ENCODE measurements around the gene LHFPL2. TPM values are rescaled to one million over a fixed set of nuclear protein-coding genes. Genes with fewer than 3 reads are reported as not detected.

LHFPL2 gene
- total RNA-seq, 1 donor from 2014 or later, result 33.1 TPM

GRCh38 chr5:78555870-78556269 lies 92.7 kb downstream of the LHFPL2 start:
- DNase-seq (ENCODE audit: low read depth), result no peak
- Histone ChIP-seq H3K36me3 (ENCODE audit: control insufficient read depth, insufficient read depth, low read length) (no peaks in the 10 kb centered on the region), H3K27me3 (ENCODE audit: control insufficient read depth, insufficient read depth, low read length) (no peaks in the 10 kb centered on the region), H3K4me3 (ENCODE audit: low read depth, low read length) (no peak overlapping the region)
- TF ChIP-seq CTCF (IDR thresholded peaks at IDR 0.05; ENCODE audit: insufficient read depth, low read length, poor library complexity, severe bottlenecking), result peak; percentile 2

- no peak for DNase-seq (ENCODE audit: low read depth)
- TF ChIP-seq CTCF (IDR thresholded peaks at IDR 0.05; ENCODE audit: insufficient read depth, low read length, poor library complexity, severe bottlenecking), result no peak
- H3K36me3 ChIP-seq (ENCODE audit: control insufficient read depth, insufficient read depth, low read length), result no peaks in the 10 kb centered on the region
Measured at GRCh38 chr5:78554670-78555069, 93.9 kb downstream of the LHFPL2 start.

GRCh38 chr5:78553580-78554353 lies 94.8 kb downstream of the LHFPL2 start:
- no peaks in the 10 kb centered on the region for H3K27me3 ChIP-seq (ENCODE audit: control insufficient read depth, insufficient read depth, low read length)
- H3K4me3 ChIP-seq (ENCODE audit: low read depth, low read length), result no peak overlapping the region
- DNase-seq (ENCODE audit: low read depth), result no peak
- no peaks in the 10 kb centered on the region for H3K36me3 ChIP-seq (ENCODE audit: control insufficient read depth, insufficient read depth, low read length)
- TF ChIP-seq CTCF (IDR thresholded peaks at IDR 0.05; ENCODE audit: insufficient read depth, low read length, poor library complexity, severe bottlenecking), result no peak

More at GRCh38 chr5:78554670-78555069, 93.9 kb downstream of the LHFPL2 start:
- H3K4me3 ChIP-seq (ENCODE audit: low read depth, low read length), result no peak overlapping the region
- no peaks in the 10 kb centered on the region for H3K27me3 ChIP-seq (ENCODE audit: control insufficient read depth, insufficient read depth, low read length)

- no peak for DNase-seq (ENCODE audit: low read depth)
- H3K27me3 ChIP-seq (ENCODE audit: control insufficient read depth, insufficient read depth, low read length), result no peaks in the 10 kb centered on the region
- no peak for TF ChIP-seq CTCF (IDR thresholded peaks at IDR 0.05; ENCODE audit: insufficient read depth, low read length, poor library complexity, severe bottlenecking)
Measured at GRCh38 chr5:78552729-78553342, 95.7 kb downstream of the LHFPL2 start.

GRCh38 chr5:78550891-78551290 lies 97.7 kb downstream of the LHFPL2 start:
- Histone ChIP-seq H3K36me3 (ENCODE audit: control insufficient read depth, insufficient read depth, low read length) (no peaks in the 10 kb centered on the region), H3K27me3 (ENCODE audit: control insufficient read depth, insufficient read depth, low read length) (no peaks in the 10 kb centered on the region), H3K4me3 (ENCODE audit: low read depth, low read length) (no peak overlapping the region)
- no peak for DNase-seq (ENCODE audit: low read depth)
- TF ChIP-seq CTCF (IDR thresholded peaks at IDR 0.05; ENCODE audit: insufficient read depth, low read length, poor library complexity, severe bottlenecking), result no peak

More at GRCh38 chr5:78552729-78553342, 95.7 kb downstream of the LHFPL2 start:
- no peak overlapping the region for H3K4me3 ChIP-seq (ENCODE audit: low read depth, low read length)
- H3K36me3 ChIP-seq (ENCODE audit: control insufficient read depth, insufficient read depth, low read length), result no peaks in the 10 kb centered on the region
